ENCODE results near the gene EPHA5.

The EPHA5 gene

GRCh38 chr4:65670331-65671031, at the start of gene EPHA5:
Gene EPHA5 (minus strand): TSS chr4:65670489. CDS start chr4:65669742, 747 bp downstream.
- peak; percentile 80 for DNase-seq (ENCODE audit: low read depth)

- DNase-seq (ENCODE audit: low read depth) = peak; percentile 4
These were observed 49.3 kb upstream of the EPHA5 start for GRCh38 chr4:65719635-65720034.

- DNase-seq (ENCODE audit: low read depth) = no peak
These were observed 28.3 kb upstream of the EPHA5 start for GRCh38 chr4:65698631-65699030.

- no peak for DNase-seq (ENCODE audit: low read depth)
These were observed 26.1 kb upstream of the EPHA5 start for GRCh38 chr4:65696436-65696835.

GRCh38 chr4:65671372-65671771, 1.1 kb upstream of the EPHA5 start:
- DNase-seq (ENCODE audit: low read depth) = no peak

GRCh38 chr4:65670020-65670330, 314 bp downstream of the EPHA5 start:
- no peak for DNase-seq (ENCODE audit: low read depth)

GRCh38 chr4:65669111-65670019, 924 bp downstream of the EPHA5 start:
- peak; percentile 25 for DNase-seq (ENCODE audit: low read depth)

- DNase-seq (ENCODE audit: low read depth) = peak; percentile 57
These were observed 1.8 kb downstream of the EPHA5 start for GRCh38 chr4:65668201-65669089.

- DNase-seq (ENCODE audit: low read depth) = no peak
These were observed 2.7 kb downstream of the EPHA5 start for GRCh38 chr4:65667506-65668041.

GRCh38 chr4:65665771-65666523, 4.3 kb downstream of the EPHA5 start:
- peak; percentile 54 for DNase-seq (ENCODE audit: low read depth)

- no peak for DNase-seq (ENCODE audit: low read depth)
These were observed 8.8 kb downstream of the EPHA5 start for GRCh38 chr4:65661471-65661870.

GRCh38 chr4:65658117-65658516, 12.2 kb downstream of the EPHA5 start:
- DNase-seq (ENCODE audit: low read depth) = no peak

- peak; percentile 50 for DNase-seq (ENCODE audit: low read depth)
These were observed 14.3 kb downstream of the EPHA5 start for GRCh38 chr4:65656008-65656407.

- peak; percentile 61 for DNase-seq (ENCODE audit: low read depth)
These were observed 15.3 kb downstream of the EPHA5 start for GRCh38 chr4:65654976-65655375.

GRCh38 chr4:65653740-65654361, 16.4 kb downstream of the EPHA5 start:
- no peak for DNase-seq (ENCODE audit: low read depth)

GRCh38 chr4:65651751-65652150, 18.5 kb downstream of the EPHA5 start:
- DNase-seq (ENCODE audit: low read depth) = no peak

- DNase-seq (ENCODE audit: low read depth) = no peak
These were observed 19.3 kb downstream of the EPHA5 start for GRCh38 chr4:65651031-65651430.

GRCh38 chr4:65646136-65646535, 24.2 kb downstream of the EPHA5 start:
- DNase-seq (ENCODE audit: low read depth) = peak; percentile 43

GRCh38 chr4:65645185-65645584, 25.1 kb downstream of the EPHA5 start:
- DNase-seq (ENCODE audit: low read depth) = no peak

- DNase-seq (ENCODE audit: low read depth) = no peak
These were observed 35.1 kb downstream of the EPHA5 start for GRCh38 chr4:65635051-65635821.
